HS-27A (cell line): ENCODE measurements around the gene CIB2.

Experiments used
- DNase-seq: peaks from one replicate; pipeline ENCODE4 v3.0.0-alpha.2; 2012; ENCODE audit warnings: low read depth, missing footprints

Gene CIB2

GRCh38 chr15:78149068-78149804 lies 18.0 kb upstream of the CIB2 start, which contains the start of gene IDH3A:
Gene IDH3A, plus strand, starts transcription at chr15:78149362. Its CDS starts 42 bp downstream, at chr15:78149404.
- DNase-seq = peak; percentile 90

- DNase-seq = no peak
Measured at GRCh38 chr15:78148392-78149067, 17.3 kb upstream of the CIB2 start.

GRCh38 chr15:78147566-78147965 lies 16.3 kb upstream of the CIB2 start:
- DNase-seq = no peak

GRCh38 chr15:78146425-78147154 lies 15.3 kb upstream of the CIB2 start:
- no peak for DNase-seq

GRCh38 chr15:78142332-78142731 lies 11.1 kb upstream of the CIB2 start:
- DNase-seq = no peak

GRCh38 chr15:78140292-78140691 lies 9.0 kb upstream of the CIB2 start:
- DNase-seq = no peak

GRCh38 chr15:78139578-78139977 lies 8.3 kb upstream of the CIB2 start:
- DNase-seq = no peak

GRCh38 chr15:78133801-78134200 lies 2.6 kb upstream of the CIB2 start:
- DNase-seq = no peak

GRCh38 chr15:78130466-78131294 lies 565 bp downstream of the CIB2 start:
- DNase-seq = no peak

- no peak for DNase-seq
Measured at GRCh38 chr15:78129751-78130287, 1.4 kb downstream of the CIB2 start.

- no peak for DNase-seq
Measured at GRCh38 chr15:78129077-78129750, 2.0 kb downstream of the CIB2 start.

- no peak for DNase-seq
Measured at GRCh38 chr15:78127882-78128281, 3.4 kb downstream of the CIB2 start.

GRCh38 chr15:78125267-78125666 lies 6.0 kb downstream of the CIB2 start:
- no peak for DNase-seq

- DNase-seq = no peak
Measured at GRCh38 chr15:78120523-78120922, 10.7 kb downstream of the CIB2 start.

- DNase-seq = no peak
Measured at GRCh38 chr15:78112551-78112950, 18.7 kb downstream of the CIB2 start.

- DNase-seq = no peak
Measured at GRCh38 chr15:78111788-78112187, 19.5 kb downstream of the CIB2 start.

- DNase-seq = no peak
Measured at GRCh38 chr15:78110916-78111475, 20.2 kb downstream of the CIB2 start.

- no peak for DNase-seq
Measured at GRCh38 chr15:78110096-78110495, 21.1 kb downstream of the CIB2 start.

GRCh38 chr15:78109156-78109555 lies 22.1 kb downstream of the CIB2 start:
- no peak for DNase-seq

- peak; percentile 72 for DNase-seq
Measured at GRCh38 chr15:78108300-78109084, 22.8 kb downstream of the CIB2 start.
